DMS53 treated with DMSO at 0.1 percent for 48 hours (cell line): ENCODE measurements around the gene TRA2B.
A peak's percentile ranks its signal among the peaks of the same experiment; 100 is the strongest.
"Not testable (repeated sequence)": the region's sequence is repeated elsewhere in the genome, so short reads cannot be mapped to it uniquely, and the experiment has no call there.

ENCODE experiments used
- DNase-seq: peaks from one replicate; lab custom pipeline; 2025; ENCODE audit not compliant: unreplicated experiment; lab: John Stamatoyannopoulos, UW

TRA2B gene

DNA sequence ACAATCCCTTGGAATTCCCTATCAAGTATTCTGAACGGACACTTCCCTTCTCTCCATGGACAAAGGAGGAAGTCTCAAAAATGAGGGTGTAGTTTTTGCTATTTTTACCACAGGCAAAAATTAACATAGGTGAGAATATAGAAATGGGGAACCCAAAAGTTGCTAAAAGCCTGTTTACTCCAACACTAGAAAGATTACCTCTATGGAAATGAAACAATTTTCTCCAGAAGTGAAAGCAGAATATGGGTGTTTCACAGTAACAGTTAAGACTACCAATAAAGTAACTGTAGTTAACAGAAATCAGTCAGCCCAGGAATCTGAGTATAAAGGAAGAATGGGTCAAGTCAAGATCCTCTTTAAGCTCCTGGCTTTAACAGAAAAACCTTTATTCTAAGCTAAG is 9.3 kb downstream of the TRA2B start:
- no peak for DNase-seq

DNA sequence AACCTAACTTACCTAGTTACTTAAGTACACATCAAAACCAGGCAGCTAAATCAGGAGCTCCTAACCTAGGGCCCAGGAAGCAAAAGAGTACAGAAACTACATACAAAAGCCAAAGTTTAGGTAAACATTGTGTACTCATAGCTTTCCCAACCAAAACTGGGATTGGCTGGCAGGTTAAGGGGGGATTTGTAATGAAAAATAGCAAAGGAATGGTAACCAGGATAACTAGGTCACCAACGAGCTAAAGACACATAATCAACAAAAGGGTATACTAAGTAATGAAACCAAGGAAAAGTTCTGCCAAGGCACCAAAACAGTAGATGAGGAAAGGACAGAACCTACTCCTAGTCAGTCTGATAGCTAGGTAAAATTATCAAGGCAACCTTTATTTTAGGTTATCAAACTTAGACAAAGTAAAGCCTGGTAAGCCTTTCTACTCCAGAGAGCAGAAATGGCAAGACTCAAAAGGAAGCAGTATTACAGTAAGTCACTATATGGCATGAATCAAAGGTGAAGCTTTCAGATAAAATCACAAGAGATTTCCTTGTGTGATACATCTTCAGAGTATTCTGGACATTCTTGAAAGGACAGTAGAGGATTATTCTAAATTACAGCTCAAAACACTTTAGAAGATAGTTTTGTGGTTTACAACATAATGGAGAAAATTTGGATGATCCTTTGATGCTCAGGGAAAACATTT is 10.2 kb downstream of the TRA2B start:
- DNase-seq, result no peak

GRCh38 chr3:185926445-185926844 is 11.4 kb downstream of the TRA2B start:
- no peak for DNase-seq

- DNase-seq, result no peak
Measured at GRCh38 chr3:185925353-185925752, 12.5 kb downstream of the TRA2B start.

- no peak for DNase-seq
Measured at GRCh38 chr3:185924375-185924774, 13.4 kb downstream of the TRA2B start.

GRCh38 chr3:185920184-185920583 is 17.6 kb downstream of the TRA2B start:
- no peak for DNase-seq

- DNase-seq, result no peak
Measured at GRCh38 chr3:185916042-185916833, 21.6 kb downstream of the TRA2B start.

DNA sequence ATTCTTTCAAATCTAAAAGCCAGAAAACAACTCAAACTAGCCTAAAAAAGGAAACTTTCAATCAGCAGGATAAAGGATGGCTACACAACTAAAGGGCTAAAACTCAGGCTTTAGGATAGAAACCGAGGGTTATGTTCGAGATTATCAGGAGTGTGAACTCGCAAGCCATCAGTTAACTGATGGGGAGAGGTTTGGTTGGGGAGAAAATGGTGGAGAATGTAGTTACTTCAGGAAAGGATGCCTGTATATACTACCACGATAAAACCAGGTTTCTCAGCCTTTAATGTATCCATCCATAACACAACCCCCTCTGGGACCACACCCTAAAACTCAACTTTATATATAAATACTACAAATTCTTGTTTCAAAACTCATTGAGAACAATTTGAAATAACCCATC is 22.2 kb downstream of the TRA2B start:
- no peak for DNase-seq

- DNase-seq, result no peak
Measured at GRCh38 chr3:185914911-185915629, 22.7 kb downstream of the TRA2B start.

GRCh38 chr3:185912929-185913901 is 24.6 kb downstream of the TRA2B start:
- no peak for DNase-seq

DNA sequence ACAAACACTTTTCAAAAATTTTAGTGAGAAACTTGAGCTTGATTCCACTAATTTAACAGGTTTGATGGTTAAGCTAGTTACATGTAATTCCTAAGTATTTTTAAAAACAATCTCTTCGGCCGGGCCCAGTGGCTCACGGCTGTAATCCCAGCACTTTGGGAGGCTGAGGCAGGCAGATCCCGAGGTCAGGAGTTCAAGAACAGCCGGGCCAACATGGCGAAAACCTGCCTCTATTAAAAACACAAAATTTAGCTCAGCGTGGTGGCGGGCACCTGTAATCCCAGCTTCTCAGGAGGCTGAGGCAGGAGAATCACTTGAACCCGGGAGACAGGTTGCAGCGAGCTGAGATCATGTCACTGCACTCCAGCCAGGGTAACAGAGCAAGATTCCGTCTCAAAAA is 25.3 kb downstream of the TRA2B start:
- no peak for DNase-seq

- DNase-seq, result not testable (repeated sequence)
Measured at GRCh38 chr3:185911076-185911448, 26.8 kb downstream of the TRA2B start.

- not testable (repeated sequence) for DNase-seq
Measured at GRCh38 chr3:185910322-185911075, 27.3 kb downstream of the TRA2B start.

DNA sequence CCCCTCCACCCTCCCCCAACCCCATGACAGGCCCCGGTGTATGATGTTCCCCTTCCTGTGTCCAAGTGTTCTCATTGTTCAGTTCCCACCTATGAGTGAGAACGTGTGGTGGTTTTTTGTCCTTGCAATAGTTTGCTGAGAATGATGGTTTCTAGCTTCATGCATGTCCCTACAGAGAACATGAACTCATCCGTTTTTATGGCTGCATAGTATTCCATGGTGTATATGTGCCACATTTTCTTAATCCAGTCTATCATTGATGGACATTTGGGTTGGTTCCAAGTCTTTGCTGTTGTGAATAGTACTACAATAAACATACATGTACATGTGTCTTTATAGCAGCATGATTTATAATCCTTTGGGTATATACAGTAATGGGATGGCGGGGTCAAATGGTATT is 27.9 kb downstream of the TRA2B start:
- DNase-seq, result not testable (repeated sequence)

DNA sequence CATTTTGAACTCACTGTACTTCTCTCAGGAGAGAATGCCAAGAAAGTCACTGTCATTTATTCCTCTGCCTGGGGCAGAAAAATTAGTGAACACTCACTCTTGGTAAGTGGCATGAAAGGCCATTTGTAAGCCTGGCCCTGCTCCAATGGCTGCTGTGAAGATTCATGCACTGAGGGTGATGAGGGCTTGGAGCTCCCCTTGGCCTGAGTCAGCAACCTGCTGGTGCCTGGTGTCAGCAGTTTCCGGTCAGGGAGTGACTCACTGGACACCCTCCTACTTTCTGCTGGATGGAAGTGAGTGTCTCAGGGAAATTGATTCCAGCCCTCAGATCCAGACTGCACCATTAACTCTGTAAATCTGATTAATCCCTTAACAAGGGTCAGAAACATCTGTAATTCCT is 37.6 kb downstream of the TRA2B start:
- DNase-seq, result peak; percentile 17

DNA sequence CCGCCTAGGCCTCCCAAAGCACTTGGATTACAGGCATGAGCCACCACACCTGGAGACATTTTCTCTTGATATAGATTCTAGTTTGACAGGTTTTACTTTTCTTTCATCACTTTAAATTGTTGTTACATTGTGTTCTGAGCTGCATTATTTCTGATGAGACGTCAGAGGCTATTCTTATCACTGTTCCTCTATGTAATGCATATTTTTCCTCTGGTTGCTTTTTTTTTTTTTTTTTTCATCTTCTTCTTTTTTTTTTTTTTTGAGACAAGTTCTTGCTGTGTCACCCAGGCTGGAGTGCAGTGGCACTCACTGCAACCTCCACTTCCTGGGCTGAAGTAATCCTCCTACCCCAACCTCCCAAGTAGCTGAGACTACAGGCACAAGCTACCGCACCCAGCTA is 41.2 kb downstream of the TRA2B start:
- no peak for DNase-seq

DNA sequence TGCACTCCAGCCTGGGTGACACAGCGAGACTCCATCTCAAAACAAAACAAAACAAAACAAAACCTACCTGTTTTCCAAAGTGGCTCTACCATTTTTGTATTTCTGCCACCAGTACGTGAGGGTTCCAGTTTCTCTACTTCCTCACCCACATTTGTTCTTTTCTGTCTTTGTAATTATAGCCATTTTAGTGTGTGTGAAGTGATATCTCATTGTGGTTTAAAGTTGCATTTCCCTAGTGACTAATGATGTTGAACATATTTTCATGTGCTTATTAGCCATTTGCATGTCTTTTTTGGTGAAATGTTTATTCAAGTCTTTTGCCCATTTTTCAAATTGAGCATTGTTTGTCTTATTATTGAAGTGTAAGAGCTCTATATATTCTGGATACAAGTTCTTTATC is 50.7 kb downstream of the TRA2B start:
- DNase-seq, result no peak

DNA sequence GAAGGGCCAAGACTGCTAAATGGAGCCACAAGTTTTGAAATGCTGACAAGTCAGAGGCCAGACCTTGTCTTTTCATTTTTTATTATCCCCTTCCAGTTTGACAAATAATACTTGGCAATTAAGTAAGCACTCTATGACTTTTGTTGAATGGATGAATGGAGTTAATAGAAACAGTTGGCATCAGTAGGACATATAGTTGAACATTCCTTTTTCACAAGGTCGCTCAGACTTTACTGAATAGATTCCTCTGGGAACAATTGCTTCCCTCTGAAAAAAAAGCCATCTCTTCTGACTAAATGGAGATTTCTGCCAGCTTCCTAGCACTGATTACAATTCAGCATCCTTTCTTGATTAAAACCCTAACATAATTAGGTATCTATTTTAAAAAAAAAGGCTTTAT is 53.2 kb downstream of the TRA2B start:
- DNase-seq, result no peak

DNA sequence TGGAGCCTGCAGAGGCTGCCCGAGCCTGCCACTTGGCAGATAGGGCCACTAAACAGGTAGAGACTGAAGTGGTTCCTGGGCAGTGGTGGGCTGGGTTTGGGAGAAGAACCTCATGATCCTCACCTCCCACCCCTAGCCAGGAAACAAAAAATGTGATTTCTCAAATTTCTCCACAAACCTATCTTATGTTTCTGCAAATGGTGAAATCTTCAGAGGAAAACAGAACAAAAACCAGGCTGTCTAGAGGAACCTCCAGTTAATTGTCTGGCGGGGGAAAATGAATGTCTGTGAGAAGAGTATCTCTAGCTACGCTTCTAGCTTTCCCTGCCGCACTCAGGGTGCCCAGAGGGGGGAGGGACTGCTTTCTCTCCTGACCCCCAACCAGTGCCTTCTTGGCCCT is 55.9 kb downstream of the TRA2B start:
- no peak for DNase-seq

GRCh38 chr3:185880600-185880999 is 57.2 kb downstream of the TRA2B start:
- no peak for DNase-seq
